ENCODE data around the gene MAP3K4. TPM values are rescaled to one million over a fixed set of nuclear protein-coding genes. Genes with fewer than 3 reads are reported as not detected.
A peak's percentile ranks its signal among the peaks of the same experiment; 100 is the strongest.
"Not testable (repeated sequence)": the region's sequence is repeated elsewhere in the genome, so short reads cannot be mapped to it uniquely, and the experiment has no call there.

MAP3K4 gene
- total RNA-seq, 1 donor from 2014 or later = 47.7 TPM

DNA sequence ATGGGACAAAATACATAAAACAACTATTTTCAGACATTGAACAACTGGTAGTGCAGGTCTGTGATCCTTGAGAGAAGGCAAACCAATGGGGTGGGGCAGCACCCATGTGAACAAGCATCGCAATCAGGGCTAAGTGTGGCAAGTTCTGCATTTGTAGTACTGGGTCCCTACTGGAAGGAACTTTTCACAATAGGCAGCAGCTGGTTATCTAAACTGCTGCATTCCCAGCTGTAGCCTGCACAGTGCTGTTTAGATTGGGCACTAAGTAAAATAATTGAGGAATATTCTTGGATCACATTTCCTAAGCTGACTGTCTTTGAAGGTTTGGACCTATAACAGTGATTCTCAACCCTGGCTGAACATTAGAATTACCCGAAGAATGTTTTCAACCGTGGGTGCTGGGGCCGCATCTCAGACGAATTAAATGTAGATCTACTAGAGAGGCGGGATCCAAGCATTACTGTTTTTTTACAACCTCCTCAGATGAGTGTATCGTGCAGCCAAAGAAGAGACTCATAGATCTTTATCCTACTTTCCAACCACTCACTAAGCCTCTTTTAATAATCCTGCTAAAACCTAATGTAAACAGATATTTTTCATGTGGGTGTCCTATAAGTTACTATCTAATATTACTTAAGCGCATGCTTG, 12.4 kb upstream of the MAP3K4 start:
- TF ChIP-seq, protein P1, sequence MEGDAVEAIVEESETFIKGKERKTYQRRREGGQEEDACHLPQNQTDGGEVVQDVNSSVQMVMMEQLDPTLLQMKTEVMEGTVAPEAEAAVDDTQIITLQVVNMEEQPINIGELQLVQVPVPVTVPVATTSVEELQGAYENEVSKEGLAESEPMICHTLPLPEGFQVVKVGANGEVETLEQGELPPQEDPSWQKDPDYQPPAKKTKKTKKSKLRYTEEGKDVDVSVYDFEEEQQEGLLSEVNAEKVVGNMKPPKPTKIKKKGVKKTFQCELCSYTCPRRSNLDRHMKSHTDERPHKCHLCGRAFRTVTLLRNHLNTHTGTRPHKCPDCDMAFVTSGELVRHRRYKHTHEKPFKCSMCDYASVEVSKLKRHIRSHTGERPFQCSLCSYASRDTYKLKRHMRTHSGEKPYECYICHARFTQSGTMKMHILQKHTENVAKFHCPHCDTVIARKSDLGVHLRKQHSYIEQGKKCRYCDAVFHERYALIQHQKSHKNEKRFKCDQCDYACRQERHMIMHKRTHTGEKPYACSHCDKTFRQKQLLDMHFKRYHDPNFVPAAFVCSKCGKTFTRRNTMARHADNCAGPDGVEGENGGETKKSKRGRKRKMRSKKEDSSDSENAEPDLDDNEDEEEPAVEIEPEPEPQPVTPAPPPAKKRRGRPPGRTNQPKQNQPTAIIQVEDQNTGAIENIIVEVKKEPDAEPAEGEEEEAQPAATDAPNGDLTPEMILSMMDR (IDR thresholded peaks at IDR 0.05) = no peak
- no peak for DNase-seq
- no peaks in the 10 kb centered on the region for H3K4me1 ChIP-seq
- H3K4me3 ChIP-seq = no peak overlapping the region
- H3K36me3 ChIP-seq = no peaks in the 10 kb centered on the region
- H3K27me3 ChIP-seq = no peaks in the 10 kb centered on the region
- no peaks in the 10 kb centered on the region for H3K9me3 ChIP-seq
- intact Hi-C loops (cut with DNase I) = no loop called here
- H3K27ac ChIP-seq = no peak overlapping the region
- peak; percentile 80 for ATAC-seq

DNA sequence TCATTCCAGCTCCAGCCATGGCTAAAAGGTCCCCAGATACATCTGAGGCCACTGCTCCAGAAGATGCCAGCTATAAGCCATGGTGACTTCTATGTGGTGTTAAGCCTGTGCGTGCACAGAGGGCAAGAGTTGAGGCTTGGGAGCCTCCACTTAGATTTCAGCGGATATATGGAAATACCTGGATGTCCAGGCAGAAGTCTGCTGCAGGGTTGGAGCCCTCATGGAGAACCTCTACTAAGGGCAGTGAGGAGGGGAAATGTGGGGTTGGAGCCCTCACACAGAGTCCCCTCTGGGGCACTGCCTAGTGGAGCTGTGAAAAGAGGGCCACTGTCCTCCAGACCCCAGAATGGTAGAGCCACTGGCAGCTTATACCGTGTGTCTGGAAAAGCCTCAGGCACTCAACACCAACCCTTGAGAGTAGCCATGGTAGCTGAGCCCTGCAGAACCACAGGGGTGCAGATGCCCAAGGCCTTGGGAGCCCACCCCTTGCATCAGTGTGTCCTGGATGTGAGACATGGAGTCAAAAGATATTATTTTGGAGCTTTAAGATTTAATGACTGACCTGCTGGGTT, 8.1 kb upstream of the MAP3K4 start:
- ATAC-seq; H3K36me3 ChIP-seq; intact Hi-C loops (cut with DNase I); H3K4me1 ChIP-seq; H3K4me3 ChIP-seq; H3K27me3 ChIP-seq; H3K9me3 ChIP-seq; DNase-seq; H3K27ac ChIP-seq: not testable (repeated sequence)

DNA sequence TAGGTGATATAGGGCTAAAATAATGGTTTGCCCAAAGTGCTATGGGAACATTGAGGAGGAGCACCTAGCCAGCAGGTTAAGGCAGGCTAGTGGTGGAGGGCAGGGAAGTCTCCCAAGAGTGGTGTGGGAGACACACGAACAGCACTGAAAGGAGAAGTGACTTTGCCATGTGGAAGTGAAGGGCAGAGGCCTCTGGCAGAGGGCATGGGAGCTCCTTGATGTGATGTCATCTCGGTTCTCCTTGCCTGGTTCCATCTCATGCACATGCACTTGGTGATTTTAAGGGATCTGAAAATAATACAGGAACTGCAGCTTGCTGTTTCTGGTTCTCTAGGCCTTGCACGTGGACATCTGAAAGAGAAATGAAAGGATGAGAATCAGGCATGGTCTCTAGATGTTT, 4.7 kb upstream of the MAP3K4 start:
- ATAC-seq = peak; percentile 37
- Histone ChIP-seq H3K36me3 (no peaks in the 10 kb centered on the region), H3K27me3 (no peaks in the 10 kb centered on the region), H3K4me1 (peaks cover 4% of the 10 kb centered on the region), H3K9me3 (no peaks in the 10 kb centered on the region), H3K27ac (no peak overlapping the region), H3K4me3 (no peak overlapping the region)
- intact Hi-C loops (cut with DNase I) = no loop called here
- TF ChIP-seq, protein P1 (IDR thresholded peaks at IDR 0.05) = no peak
- DNase-seq = no peak

DNA sequence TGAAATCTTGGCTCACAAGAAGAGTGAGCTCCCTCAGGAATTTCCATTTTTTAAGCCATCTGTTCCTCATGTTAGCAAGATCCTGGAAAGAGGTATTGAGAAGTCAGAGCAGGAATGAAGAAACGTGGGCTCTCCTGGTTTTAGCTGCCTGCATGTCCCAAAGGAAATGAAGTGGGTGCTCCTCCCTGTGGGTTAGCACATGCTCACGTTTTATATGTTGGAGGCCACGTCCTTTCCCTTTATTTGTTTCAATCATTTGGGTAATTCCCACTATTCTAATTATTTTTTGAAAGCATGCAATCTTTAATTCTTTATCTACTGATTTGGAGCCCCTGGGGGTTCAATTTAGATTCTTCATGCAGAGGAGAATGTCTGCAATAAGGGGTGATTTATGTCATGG, 4.3 kb upstream of the MAP3K4 start:
- Histone ChIP-seq H3K27ac (no peak overlapping the region), H3K36me3 (no peaks in the 10 kb centered on the region), H3K27me3 (no peaks in the 10 kb centered on the region), H3K9me3 (no peaks in the 10 kb centered on the region), H3K4me3 (no peak overlapping the region), H3K4me1 (peaks cover 4% of the 10 kb centered on the region)
- DNase-seq = no peak
- intact Hi-C loops (cut with DNase I) = no loop called here
- no peak for ATAC-seq
- TF ChIP-seq, protein P1 (IDR thresholded peaks at IDR 0.05) = no peak

DNA sequence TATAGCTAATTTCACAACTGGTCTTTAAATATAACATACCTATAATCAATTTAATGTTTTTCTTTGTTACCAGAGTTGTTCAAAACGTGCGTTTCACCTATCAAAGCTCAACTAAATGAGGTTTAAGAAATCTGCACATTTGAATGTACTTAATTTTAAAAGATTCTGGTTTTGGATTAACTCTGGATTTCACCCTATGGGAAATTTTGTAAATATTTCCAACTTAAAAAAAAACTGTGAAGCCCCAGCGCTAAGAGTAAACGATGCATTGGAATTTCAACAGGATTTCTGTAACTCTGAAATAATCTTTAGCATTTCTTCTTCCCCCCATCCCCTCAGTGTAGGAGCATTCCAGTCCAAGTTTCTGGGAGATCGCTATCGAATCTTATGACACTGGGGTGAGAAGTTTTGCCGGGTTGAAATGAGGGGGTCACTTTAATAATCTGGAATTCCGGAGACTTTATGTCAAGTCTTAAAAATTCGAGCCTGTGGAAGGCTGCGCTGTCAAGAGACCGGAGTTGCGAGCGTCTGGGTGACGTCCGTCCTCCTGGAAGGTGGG, 643 bp upstream of the MAP3K4 start:
- DNase-seq (no peak), ATAC-seq (no peak)
- Histone ChIP-seq H3K4me3 (peak overlapping the region; percentile 99), H3K36me3 (no peaks in the 10 kb centered on the region), H3K27ac (peak overlapping the region; percentile 93), H3K9me3 (no peaks in the 10 kb centered on the region), H3K27me3 (no peaks in the 10 kb centered on the region), H3K4me1 (peaks cover 11% of the 10 kb centered on the region)
- intact Hi-C loops (cut with DNase I) = no loop called here
- TF ChIP-seq, protein P1 (IDR thresholded peaks at IDR 0.05) = no peak

All from upper lobe of right lung (tissue), 1 donor.